Neutrophil (primary cell): ENCODE measurements around the gene MADCAM1.

Experiments
- H3K27ac ChIP-seq: fragments of 200-600 bp; sonication (generic); 2 replicates; pipeline ENCODE4 v1.5.1; 2016; ENCODE audit warnings: mild to moderate bottlenecking, moderate library complexity
- H3K27me3 ChIP-seq: fragments of 200-600 bp; sonication (generic); 2 replicates; pipeline ENCODE4 v1.6.0; 2016; ENCODE audit warnings: mild to moderate bottlenecking
- H3K36me3 ChIP-seq: fragments of 200-600 bp; sonication (generic); 2 replicates; pipeline ENCODE4 v1.5.1; 2017
- H3K4me1 ChIP-seq, 2 experiments: fragments of 200-600 bp in 1 of 2; sonication (generic) in 1 of 2; 1 replicate in 1 of 2; 2 replicates in 1 of 2; pipeline versions ENCODE4 v1.5.1 to v1.6.1; 2013 to 2016; ENCODE audit warnings: low read depth in 1 of 2, low read length in 1 of 2, mild to moderate bottlenecking in 1 of 2, moderate library complexity in 1 of 2; ENCODE audit not compliant: control insufficient read depth in 1 of 2, insufficient read depth in 1 of 2
- H3K4me3 ChIP-seq, 2 experiments: fragments of 200-600 bp in 1 of 2; sonication (generic) in 1 of 2; 1 replicate in 1 of 2; 2 replicates in 1 of 2; pipeline ENCODE4 v1.5.1; 2013 to 2016; ENCODE audit warnings: low read depth in 1 of 2, low read length in 1 of 2, mild to moderate bottlenecking in 1 of 2, moderate library complexity in 1 of 2
- H3K9me3 ChIP-seq: fragments of 200-600 bp; sonication (generic); 2 replicates; pipeline ENCODE4 v1.5.1; 2016
- TF ChIP-seq, protein P1 (sequence below): fragments of 200-600 bp; sonication (generic); IDR thresholded peaks from 2 replicates; pipeline ENCODE4 v1.5.1; 2016; ENCODE audit warnings: antibody characterized with exemption

MADCAM1 gene

DNA sequence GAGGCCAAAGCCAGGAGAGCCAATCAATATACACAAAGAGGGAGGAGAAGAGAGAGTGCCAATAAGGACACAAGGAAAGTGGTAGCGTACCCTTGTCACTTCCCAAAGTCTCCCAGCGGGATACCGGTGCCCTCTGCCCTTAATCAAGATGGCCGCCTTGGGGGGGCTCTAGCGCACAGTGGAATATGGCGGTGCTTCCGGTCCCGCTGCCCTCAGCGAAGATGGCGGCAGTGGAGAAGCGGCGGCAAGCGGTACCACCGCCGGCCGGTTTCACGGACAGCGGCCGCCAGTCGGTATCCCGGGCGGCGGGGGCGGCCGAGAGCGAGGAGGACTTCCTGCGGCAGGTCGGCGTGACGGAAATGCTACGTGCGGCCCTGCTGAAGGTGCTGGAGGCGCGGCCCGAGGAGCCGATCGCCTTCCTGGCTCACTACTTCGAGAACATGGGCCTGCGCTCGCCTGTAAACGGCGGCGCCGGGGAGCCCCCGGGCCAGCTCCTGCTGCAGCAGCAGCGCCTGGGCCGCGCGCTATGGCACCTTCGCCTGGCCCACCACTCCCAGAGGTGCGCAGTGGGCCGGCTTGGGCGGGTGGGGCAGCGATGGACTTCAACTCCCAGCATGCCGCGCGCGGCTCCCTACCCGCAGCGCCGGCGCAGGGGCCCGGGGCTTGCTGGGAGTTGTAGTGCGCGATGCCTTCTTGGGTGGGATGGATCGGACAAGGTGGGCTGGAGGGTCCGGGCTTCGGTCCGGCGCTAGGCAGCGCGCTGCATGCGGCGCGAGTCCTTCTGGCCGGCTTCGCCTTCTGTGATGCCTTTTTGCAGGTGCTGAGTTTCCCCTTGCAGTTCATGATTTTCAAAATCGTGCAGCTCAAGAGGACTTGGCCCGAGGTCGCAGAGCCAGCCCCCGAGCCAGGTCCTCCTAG is 11.3 kb downstream of the MADCAM1 start, which contains the start of gene TPGS1:
TPGS1 (plus strand) TSS at position 212 of the 918 bp plus-strand sequence; CDS start at position 222, 10 bp downstream.
- Histone ChIP-seq H3K4me1 (peaks cover 59 to 62% of the 10 kb centered on the region in 2 experiments), H3K27ac (peak within 1 kb of the TSS; percentile 98), H3K4me3 (peak within 1 kb of the TSS; percentile 99 to 100), H3K27me3 (peaks cover 11% of the 10 kb centered on the region), H3K36me3 (no peaks in the 10 kb centered on the region), H3K9me3 (no peaks in the 10 kb centered on the region)
- TF ChIP-seq, protein P1, sequence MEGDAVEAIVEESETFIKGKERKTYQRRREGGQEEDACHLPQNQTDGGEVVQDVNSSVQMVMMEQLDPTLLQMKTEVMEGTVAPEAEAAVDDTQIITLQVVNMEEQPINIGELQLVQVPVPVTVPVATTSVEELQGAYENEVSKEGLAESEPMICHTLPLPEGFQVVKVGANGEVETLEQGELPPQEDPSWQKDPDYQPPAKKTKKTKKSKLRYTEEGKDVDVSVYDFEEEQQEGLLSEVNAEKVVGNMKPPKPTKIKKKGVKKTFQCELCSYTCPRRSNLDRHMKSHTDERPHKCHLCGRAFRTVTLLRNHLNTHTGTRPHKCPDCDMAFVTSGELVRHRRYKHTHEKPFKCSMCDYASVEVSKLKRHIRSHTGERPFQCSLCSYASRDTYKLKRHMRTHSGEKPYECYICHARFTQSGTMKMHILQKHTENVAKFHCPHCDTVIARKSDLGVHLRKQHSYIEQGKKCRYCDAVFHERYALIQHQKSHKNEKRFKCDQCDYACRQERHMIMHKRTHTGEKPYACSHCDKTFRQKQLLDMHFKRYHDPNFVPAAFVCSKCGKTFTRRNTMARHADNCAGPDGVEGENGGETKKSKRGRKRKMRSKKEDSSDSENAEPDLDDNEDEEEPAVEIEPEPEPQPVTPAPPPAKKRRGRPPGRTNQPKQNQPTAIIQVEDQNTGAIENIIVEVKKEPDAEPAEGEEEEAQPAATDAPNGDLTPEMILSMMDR, result peak; percentile 65

DNA sequence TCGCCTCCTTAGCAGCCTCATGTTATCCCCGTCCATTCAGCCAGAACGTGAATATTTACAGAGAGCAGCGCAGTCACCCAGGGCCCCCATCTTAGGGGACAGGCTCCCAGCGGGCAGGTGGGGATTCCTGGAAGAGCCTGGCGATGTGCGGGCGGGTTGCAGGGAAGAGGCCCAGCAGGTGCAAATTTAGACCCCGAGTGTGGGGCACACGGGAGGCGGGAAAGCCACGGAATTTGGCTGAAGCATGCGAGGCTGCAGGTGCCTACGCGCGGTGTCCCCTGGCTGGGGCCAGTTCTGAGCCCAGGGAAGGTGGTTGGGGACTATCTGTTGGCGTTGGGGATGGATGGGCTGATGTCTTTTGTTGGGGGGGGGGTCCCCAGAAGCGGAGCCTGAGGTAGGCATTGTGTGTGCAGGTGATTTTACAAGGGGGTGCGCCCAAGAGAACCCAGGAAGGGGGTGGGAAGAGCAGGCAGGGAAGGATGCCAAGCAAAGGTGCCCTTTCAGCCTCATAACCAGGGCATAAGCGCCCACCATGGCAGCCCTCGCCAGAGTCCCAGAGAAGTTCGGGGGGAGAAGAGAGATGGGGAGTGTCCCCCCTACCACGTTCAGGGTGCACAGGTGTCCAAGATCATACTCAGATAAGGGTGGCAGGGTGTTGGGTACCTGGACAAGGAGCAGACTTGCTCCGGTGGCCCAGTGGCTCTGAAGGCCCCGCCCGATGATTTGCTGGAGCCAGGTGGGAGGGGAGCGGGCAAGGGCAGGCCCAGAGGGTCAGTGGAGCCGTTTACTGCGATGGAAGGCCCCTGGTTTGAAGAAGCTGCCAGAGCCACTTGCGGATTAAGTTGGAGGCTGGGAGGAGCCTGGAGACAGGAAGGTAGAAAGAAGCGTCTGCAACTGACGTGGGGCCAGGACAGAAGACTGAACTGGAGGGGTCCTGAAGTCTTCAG is 12.2 kb downstream of the MADCAM1 start:
- H3K27ac ChIP-seq, result peak overlapping the region; percentile 98
- TF ChIP-seq, protein P1, result no peak
- H3K36me3 ChIP-seq, result no peaks in the 10 kb centered on the region
- H3K9me3 ChIP-seq, result no peaks in the 10 kb centered on the region
- peak overlapping the region; percentile 99 to 100 for H3K4me3 ChIP-seq
- H3K27me3 ChIP-seq, result peaks cover 17% of the 10 kb centered on the region
- peaks cover 51 to 55% of the 10 kb centered on the region in 2 experiments for H3K4me1 ChIP-seq

DNA sequence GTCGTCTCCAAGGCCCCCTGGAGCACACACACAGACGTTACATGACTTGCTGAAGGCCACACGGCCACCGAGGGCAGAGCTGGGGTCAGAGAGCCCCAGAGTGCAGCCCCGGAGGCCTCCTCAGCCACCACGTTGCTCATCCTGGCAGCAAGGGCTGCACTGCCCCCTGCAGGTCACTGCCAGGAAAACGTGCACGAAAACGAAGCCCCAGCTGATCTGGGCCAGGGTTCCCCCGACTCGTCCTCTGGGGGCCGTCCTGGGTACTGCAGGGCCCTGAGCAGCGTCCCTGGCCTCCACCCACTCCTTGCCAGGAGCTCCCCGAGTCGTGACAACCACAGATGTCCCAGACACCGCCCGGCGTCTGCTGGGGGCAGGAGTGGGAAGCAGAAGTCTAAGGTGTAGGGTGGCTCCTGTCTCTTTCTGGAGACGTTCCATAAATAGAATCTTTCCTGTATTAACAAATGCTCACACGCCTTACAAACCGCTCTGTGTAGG is 14.4 kb downstream of the MADCAM1 start:
- peaks cover 17% of the 10 kb centered on the region for H3K27me3 ChIP-seq
- H3K27ac ChIP-seq, result peak overlapping the region; percentile 43
- H3K4me3 ChIP-seq, result peak overlapping the region; percentile 42 to 55
- peaks cover 9% of the 10 kb centered on the region for H3K36me3 ChIP-seq
- peaks cover 35 to 36% of the 10 kb centered on the region in 2 experiments for H3K4me1 ChIP-seq
- no peaks in the 10 kb centered on the region for H3K9me3 ChIP-seq
- TF ChIP-seq, protein P1, result peak; percentile 98

DNA sequence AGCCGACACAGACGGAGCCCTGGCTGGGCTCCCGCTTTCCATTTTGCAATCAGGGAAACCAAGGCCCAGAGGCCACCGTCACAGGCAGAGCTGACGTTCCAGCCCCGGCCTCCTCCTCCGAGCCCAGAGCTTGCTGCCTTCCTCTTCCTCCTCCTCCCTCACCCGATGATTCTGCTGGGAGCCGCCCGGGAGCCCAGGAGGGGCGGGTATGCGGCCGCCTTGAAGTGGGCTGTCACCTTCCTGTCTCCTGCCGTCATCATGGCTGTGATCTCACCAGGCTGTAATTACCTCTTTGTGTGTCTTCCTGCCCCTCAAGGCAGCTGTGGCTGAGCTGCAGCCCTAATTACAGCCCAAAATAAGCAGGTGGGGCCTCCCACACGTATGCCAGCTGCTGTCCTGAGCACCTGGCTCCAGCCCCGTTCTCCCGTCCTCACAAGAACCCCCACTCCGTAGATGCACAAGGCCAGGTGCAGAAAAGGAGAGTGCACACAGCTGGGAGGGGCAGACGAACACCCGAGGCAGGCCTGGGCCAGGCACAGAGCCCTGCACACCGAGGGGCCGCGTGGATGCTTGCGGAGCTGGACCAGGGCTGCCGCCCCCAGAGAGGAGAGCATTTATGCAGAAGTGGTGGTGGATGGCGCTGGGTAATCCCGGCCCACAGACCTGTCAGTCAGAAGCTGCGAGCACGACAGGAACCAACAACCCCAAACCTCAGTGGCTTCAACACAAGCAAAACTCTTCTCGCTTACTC is 15.0 kb downstream of the MADCAM1 start:
- Histone ChIP-seq H3K27me3 (peaks cover 17% of the 10 kb centered on the region), H3K27ac (peak overlapping the region; percentile 43), H3K36me3 (peaks cover 9% of the 10 kb centered on the region), H3K9me3 (no peaks in the 10 kb centered on the region), H3K4me3 (peak overlapping the region; percentile 42 to 55), H3K4me1 (peaks cover 28 to 30% of the 10 kb centered on the region in 2 experiments)
- TF ChIP-seq, protein P1, result no peak
